HEK293 (cell line): ENCODE data around the gene GUCY2D.

Source experiments
- CTCF ChIA-PET: fragments of 350-600 bp; formaldehyde crosslinking; extraction: SDS; loops from one replicate; lab custom pipeline; 2021; ENCODE audit warnings: antibody characterized with exemption; lab: Yijun Ruan, JAX
- POLR2A ChIA-PET: fragments of 300-600 bp; formaldehyde crosslinking; extraction: SDS; loops from one replicate; lab custom pipeline; 2020; ENCODE audit warnings: antibody characterized with exemption, inconsistent platforms; lab: Yijun Ruan, JAX
- H3K27ac ChIP-seq: fragments of 200-500 bp; sonication (Bioruptor generic); 2 replicates; pipeline ENCODE4 v1.5.1; 2014; ENCODE audit warnings: low read depth, low read length, control low read depth, inconsistent platforms; ENCODE audit errors: extremely low read depth
- H3K36me3 ChIP-seq, 2 experiments: fragments of 200-500 bp in 1 of 2; sonication (Bioruptor generic) in 1 of 2; 1 replicate in 1 of 2; 2 replicates in 1 of 2; pipeline ENCODE4 v1.5.1; 2014 to 2017; ENCODE audit warnings: inconsistent platforms in 2 of 2, low read length in 2 of 2; ENCODE audit not compliant: control insufficient read depth in 2 of 2, insufficient read depth in 1 of 2
- H3K4me1 ChIP-seq: fragments of 200-500 bp; sonication (Bioruptor generic); 2 replicates; pipeline ENCODE4 v1.5.1; 2014; ENCODE audit warnings: mild to moderate bottlenecking, low read length, inconsistent platforms; ENCODE audit not compliant: control insufficient read depth, insufficient read depth
- H3K4me3 ChIP-seq: 2 replicates; pipeline ENCODE4 v1.5.1; 2011; ENCODE audit warnings: low read depth, mild to moderate bottlenecking, control low read depth, low read length, moderate library complexity
- H3K9me3 ChIP-seq: fragments of 200-500 bp; sonication (Bioruptor generic); 2 replicates; pipeline ENCODE4 v1.5.1; 2014; ENCODE audit warnings: low read depth, low read length, inconsistent platforms; ENCODE audit not compliant: control insufficient read depth, insufficient read depth
- GLIS1 ChIP-seq: fragments of 450-650 bp; formaldehyde crosslinking; IDR thresholded peaks from 2 replicates; pipeline ENCODE4 v1.5.1; 2016; ENCODE audit warnings: missing biosample characterization, missing genetic modification characterization
- SP2 ChIP-seq: fragments of 450-650 bp; formaldehyde crosslinking; IDR thresholded peaks from 2 replicates; pipeline ENCODE4 v1.5.1; 2016; ENCODE audit warnings: missing biosample characterization, missing genetic modification characterization
- ZFP37 ChIP-seq: fragments of 450-650 bp; formaldehyde crosslinking; IDR thresholded peaks from 2 replicates; pipeline ENCODE4 v1.5.1; 2016; ENCODE audit warnings: missing biosample characterization, missing genetic modification characterization
- ZNF394 ChIP-seq: fragments of 450-650 bp; formaldehyde crosslinking; IDR thresholded peaks from 2 replicates; pipeline ENCODE4 v1.5.1; 2016; ENCODE audit warnings: missing biosample characterization, missing genetic modification characterization, mild to moderate bottlenecking, moderate library complexity, borderline replicate concordance
- ZNF423 ChIP-seq: fragments of 450-650 bp; formaldehyde crosslinking; IDR thresholded peaks from 2 replicates; pipeline ENCODE4 v1.5.1; 2016; ENCODE audit warnings: missing biosample characterization, missing genetic modification characterization
- ZNF707 ChIP-seq: fragments of 450-650 bp; formaldehyde crosslinking; IDR thresholded peaks from 2 replicates; pipeline ENCODE4 v1.5.1; 2016; ENCODE audit warnings: missing biosample characterization, missing genetic modification characterization
- TF ChIP-seq, protein P1 (sequence below): fragments of 450-650 bp; formaldehyde crosslinking; IDR thresholded peaks from 2 replicates; pipeline ENCODE4 v1.5.1; 2016; ENCODE audit warnings: missing biosample characterization, missing genetic modification characterization
- TF ChIP-seq, protein P2 (sequence below): fragments of 450-650 bp; formaldehyde crosslinking; IDR thresholded peaks from 2 replicates; pipeline ENCODE4 v1.5.0; 2017; ENCODE audit warnings: missing biosample characterization, missing genetic modification characterization, borderline replicate concordance
- TF ChIP-seq, protein P3 (sequence below): fragments of 450-650 bp; formaldehyde crosslinking; IDR thresholded peaks from 2 replicates; pipeline ENCODE4 v1.5.1; 2016; ENCODE audit warnings: missing biosample characterization, missing genetic modification characterization, borderline replicate concordance
- TF ChIP-seq, protein P4 (sequence below): fragments of 450-650 bp; formaldehyde crosslinking; conservative IDR thresholded peaks from 2 replicates; pipeline ENCODE4 v1.5.1; 2016; ENCODE audit warnings: low read depth, missing biosample characterization, missing genetic modification characterization
- TF ChIP-seq, protein P5 (sequence below): fragments of 450-650 bp; formaldehyde crosslinking; IDR thresholded peaks from 2 replicates; pipeline ENCODE4 v1.5.1; 2016; ENCODE audit warnings: missing biosample characterization, missing genetic modification characterization

GUCY2D gene

DNA sequence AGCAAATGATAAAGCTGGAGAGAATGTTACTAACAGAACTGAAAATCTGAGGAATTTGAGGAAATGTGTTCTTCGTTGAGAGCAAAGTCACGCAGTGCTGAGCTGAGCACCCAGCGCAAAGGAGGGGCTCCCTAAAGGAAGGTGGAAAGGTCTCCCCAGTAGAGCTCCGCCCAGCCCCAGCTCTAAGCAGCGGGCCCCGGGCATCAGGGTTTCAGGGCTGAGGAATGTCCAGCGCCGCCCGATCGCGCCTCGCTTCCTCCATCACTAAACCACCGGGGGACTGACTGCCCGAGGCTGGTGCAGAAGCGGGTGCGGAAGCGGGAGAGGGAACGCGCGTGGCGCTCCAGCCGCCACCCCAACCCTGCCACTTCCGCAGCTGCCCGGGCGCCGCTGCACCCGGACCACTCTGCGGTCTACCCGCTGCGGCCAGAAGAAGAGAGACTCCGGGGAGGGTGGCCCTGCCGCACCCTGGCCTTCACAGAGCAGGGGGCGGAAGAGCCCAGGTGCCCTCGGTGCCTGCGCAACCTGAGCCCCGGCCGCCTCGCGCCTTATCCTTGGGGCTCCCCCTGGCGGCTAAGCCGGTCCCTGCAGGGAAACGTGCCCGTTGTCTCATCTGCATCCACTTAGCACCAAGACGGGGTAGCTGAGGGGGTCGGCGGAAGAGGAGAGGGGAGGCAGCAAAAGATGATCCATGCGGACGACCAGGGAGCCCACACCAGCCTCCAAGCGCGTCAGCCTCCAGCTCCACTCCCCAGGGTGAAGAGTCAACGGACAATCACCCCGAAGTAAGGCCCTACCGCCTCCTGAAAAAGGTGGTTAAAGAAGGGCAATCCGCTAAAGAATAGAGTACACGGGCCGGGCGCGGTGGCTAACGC, 12.4 kb upstream of the GUCY2D start (continued):
- TF ChIP-seq ZFP37 (tag by site-specific recombination) (peak; percentile 89), ZNF707 (tag by site-specific recombination) (no peak), ZNF394 (tag by site-specific recombination) (peak; percentile 60; the same call in 1 of the 2 replicates), SP2 (0 out of 2 replicates have a peak, but pooled peaks have one; percentile 12)
- TF ChIP-seq, protein P1, sequence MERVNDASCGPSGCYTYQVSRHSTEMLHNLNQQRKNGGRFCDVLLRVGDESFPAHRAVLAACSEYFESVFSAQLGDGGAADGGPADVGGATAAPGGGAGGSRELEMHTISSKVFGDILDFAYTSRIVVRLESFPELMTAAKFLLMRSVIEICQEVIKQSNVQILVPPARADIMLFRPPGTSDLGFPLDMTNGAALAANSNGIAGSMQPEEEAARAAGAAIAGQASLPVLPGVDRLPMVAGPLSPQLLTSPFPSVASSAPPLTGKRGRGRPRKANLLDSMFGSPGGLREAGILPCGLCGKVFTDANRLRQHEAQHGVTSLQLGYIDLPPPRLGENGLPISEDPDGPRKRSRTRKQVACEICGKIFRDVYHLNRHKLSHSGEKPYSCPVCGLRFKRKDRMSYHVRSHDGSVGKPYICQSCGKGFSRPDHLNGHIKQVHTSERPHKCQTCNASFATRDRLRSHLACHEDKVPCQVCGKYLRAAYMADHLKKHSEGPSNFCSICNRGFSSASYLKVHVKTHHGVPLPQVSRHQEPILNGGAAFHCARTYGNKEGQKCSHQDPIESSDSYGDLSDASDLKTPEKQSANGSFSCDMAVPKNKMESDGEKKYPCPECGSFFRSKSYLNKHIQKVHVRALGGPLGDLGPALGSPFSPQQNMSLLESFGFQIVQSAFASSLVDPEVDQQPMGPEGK (tag by site-specific recombination): peak; percentile 91
- TF ChIP-seq, protein P2, sequence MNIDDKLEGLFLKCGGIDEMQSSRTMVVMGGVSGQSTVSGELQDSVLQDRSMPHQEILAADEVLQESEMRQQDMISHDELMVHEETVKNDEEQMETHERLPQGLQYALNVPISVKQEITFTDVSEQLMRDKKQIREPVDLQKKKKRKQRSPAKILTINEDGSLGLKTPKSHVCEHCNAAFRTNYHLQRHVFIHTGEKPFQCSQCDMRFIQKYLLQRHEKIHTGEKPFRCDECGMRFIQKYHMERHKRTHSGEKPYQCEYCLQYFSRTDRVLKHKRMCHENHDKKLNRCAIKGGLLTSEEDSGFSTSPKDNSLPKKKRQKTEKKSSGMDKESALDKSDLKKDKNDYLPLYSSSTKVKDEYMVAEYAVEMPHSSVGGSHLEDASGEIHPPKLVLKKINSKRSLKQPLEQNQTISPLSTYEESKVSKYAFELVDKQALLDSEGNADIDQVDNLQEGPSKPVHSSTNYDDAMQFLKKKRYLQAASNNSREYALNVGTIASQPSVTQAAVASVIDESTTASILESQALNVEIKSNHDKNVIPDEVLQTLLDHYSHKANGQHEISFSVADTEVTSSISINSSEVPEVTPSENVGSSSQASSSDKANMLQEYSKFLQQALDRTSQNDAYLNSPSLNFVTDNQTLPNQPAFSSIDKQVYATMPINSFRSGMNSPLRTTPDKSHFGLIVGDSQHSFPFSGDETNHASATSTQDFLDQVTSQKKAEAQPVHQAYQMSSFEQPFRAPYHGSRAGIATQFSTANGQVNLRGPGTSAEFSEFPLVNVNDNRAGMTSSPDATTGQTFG (tag by site-specific recombination): no peak

DNA sequence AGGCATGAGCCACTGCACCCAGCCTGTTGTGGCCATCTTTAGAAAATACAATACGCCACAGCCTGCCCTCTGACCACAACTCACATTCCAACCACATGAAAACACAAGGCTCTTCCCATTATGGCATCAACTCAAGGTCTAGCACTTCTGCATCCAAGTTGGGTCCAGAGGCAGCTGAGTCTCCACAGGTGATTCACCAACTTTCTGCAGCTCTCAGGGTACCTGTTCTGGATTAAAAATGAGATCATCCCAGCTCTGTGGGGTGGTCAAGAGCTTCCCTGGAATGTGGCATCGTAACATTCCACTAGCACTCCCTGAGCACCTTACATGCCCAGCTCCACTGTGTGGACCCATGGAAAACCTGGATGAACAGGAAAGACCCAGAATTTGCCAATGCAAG, 9.9 kb upstream of the GUCY2D start:
- POLR2A ChIA-PET: no interaction called here

More for the DNA sequence above, 9.9 kb upstream of the GUCY2D start:
- no peak overlapping the region for H3K27ac ChIP-seq
- no peak overlapping the region for H3K4me3 ChIP-seq
- H3K4me1 ChIP-seq: no peaks in the 10 kb centered on the region
- H3K9me3 ChIP-seq: no peaks in the 10 kb centered on the region
- CTCF ChIA-PET: interaction anchor here (0.5 to 1.8 kb wide), 16 partner anchors 9 to 261 kb away, joined by 3 to 30 read pairs (median 4); partner anchors contain the start of gene KDM6B
- H3K36me3 ChIP-seq: no peaks in the 10 kb centered on the region; a peak in 1 of 3 replicates
- no peak for TF ChIP-seq ZNF423 (tag by site-specific recombination)
- TF ChIP-seq, protein P3, sequence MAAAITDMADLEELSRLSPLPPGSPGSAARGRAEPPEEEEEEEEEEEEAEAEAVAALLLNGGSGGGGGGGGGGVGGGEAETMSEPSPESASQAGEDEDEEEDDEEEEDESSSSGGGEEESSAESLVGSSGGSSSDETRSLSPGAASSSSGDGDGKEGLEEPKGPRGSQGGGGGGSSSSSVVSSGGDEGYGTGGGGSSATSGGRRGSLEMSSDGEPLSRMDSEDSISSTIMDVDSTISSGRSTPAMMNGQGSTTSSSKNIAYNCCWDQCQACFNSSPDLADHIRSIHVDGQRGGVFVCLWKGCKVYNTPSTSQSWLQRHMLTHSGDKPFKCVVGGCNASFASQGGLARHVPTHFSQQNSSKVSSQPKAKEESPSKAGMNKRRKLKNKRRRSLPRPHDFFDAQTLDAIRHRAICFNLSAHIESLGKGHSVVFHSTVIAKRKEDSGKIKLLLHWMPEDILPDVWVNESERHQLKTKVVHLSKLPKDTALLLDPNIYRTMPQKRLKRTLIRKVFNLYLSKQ (tag by site-specific recombination): no peak
- TF ChIP-seq, protein P4, sequence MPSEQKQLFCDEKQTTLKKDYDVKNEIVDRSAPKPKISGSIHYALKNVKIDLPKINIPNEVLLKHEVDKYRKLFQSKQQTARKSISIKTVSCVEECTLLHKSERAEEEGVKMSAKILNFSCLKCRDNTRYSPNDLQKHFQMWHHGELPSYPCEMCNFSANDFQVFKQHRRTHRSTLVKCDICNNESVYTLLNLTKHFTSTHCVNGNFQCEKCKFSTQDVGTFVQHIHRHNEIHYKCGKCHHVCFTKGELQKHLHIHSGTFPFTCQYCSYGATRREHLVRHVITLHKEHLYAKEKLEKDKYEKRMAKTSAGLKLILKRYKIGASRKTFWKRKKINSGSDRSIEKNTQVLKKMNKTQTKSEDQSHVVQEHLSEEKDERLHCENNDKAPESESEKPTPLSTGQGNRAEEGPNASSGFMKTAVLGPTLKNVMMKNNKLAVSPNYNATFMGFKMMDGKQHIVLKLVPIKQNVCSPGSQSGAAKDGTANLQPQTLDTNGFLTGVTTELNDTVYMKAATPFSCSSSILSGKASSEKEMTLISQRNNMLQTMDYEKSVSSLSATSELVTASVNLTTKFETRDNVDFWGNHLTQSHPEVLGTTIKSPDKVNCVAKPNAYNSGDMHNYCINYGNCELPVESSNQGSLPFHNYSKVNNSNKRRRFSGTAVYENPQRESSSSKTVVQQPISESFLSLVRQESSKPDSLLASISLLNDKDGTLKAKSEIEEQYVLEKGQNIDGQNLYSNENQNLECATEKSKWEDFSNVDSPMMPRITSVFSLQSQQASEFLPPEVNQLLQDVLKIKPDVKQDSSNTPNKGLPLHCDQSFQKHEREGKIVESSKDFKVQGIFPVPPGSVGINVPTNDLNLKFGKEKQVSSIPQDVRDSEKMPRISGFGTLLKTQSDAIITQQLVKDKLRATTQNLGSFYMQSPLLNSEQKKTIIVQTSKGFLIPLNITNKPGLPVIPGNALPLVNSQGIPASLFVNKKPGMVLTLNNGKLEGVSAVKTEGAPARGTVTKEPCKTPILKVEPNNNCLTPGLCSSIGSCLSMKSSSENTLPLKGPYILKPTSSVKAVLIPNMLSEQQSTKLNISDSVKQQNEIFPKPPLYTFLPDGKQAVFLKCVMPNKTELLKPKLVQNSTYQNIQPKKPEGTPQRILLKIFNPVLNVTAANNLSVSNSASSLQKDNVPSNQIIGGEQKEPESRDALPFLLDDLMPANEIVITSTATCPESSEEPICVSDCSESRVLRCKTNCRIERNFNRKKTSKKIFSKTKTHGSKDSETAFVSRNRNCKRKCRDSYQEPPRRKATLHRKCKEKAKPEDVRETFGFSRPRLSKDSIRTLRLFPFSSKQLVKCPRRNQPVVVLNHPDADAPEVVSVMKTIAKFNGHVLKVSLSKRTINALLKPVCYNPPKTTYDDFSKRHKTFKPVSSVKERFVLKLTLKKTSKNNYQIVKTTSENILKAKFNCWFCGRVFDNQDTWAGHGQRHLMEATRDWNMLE (tag by site-specific recombination): no peak
- TF ChIP-seq, protein P5, sequence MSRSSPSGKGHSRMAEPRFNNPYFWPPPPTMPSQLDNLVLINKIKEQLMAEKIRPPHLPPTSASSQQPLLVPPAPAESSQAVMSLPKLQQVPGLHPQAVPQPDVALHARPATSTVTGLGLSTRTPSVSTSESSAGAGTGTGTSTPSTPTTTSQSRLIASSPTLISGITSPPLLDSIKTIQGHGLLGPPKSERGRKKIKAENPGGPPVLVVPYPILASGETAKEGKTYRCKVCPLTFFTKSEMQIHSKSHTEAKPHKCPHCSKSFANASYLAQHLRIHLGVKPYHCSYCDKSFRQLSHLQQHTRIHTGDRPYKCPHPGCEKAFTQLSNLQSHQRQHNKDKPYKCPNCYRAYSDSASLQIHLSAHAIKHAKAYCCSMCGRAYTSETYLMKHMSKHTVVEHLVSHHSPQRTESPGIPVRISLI: no peak
- TF ChIP-seq GLIS1 (tag by site-specific recombination): no peak
